GM23248 (cell line): ENCODE measurements around the gene CHRNB1.

Experiments
- EZH2 ChIP-seq: fragments of 200-600 bp; sonication (generic); IDR thresholded peaks from 2 replicates; pipeline ENCODE4 v1.6.1; 2018; ENCODE audit warnings: antibody characterized with exemption, mild to moderate bottlenecking; ENCODE audit not compliant: insufficient read depth, poor library complexity, severe bottlenecking
- EZH2phosphoT487 ChIP-seq: fragments of 200-600 bp; sonication (generic); IDR thresholded peaks from 2 replicates; pipeline ENCODE4 v1.6.1; 2018; ENCODE audit warnings: antibody characterized with exemption, moderate library complexity, mild to moderate bottlenecking, low read depth; ENCODE audit not compliant: insufficient read depth

GRCh38 chr17:7406235-7406825 is 38.5 kb upstream of the CHRNB1 start:
- TF ChIP-seq EZH2 = no peak
- no peak for TF ChIP-seq EZH2phosphoT487
